Fibroblast of skin of left biceps (primary cell): Measurements from ENCODE around the gene WDR20.
"Not testable (repeated sequence)": the region's sequence is repeated elsewhere in the genome, so short reads cannot be mapped to it uniquely, and the experiment has no call there.

Source experiments
- DNase-seq, 2 experiments: peaks; one replicate each; pipeline ENCODE4 v3.0.0-alpha.2; 2013; ENCODE audit warnings: low read depth in 2 of 2

Gene WDR20

GRCh38 chr14:102238766-102239165, 99.1 kb downstream of the WDR20 start:
- no peak for DNase-seq

- no peak for DNase-seq
These were observed 99.5 kb downstream of the WDR20 start for GRCh38 chr14:102239231-102239630.

GRCh38 chr14:102240481-102240880, 100.8 kb downstream of the WDR20 start:
- not testable (repeated sequence) for DNase-seq

GRCh38 chr14:102241147-102241546, 101.5 kb downstream of the WDR20 start:
- DNase-seq, result no peak

- DNase-seq, result not testable (repeated sequence)
These were observed 104.1 kb downstream of the WDR20 start for GRCh38 chr14:102243795-102244194.

- no peak for DNase-seq
These were observed 106.4 kb downstream of the WDR20 start for GRCh38 chr14:102246071-102246470.

GRCh38 chr14:102248121-102248520, 108.4 kb downstream of the WDR20 start:
- no peak for DNase-seq

- no peak for DNase-seq
These were observed 109.3 kb downstream of the WDR20 start for GRCh38 chr14:102249041-102249440.

- DNase-seq, result no peak
These were observed 110.3 kb downstream of the WDR20 start for GRCh38 chr14:102249981-102250380.

GRCh38 chr14:102250636-102251035, 110.9 kb downstream of the WDR20 start:
- DNase-seq, result no peak

- DNase-seq, result no peak
These were observed 111.5 kb downstream of the WDR20 start for GRCh38 chr14:102251161-102251560.

GRCh38 chr14:102252834-102253801, 113.4 kb downstream of the WDR20 start:
- DNase-seq, result no peak

- no peak for DNase-seq
These were observed 115.9 kb downstream of the WDR20 start for GRCh38 chr14:102255401-102256190.

GRCh38 chr14:102256716-102257115, 117.0 kb downstream of the WDR20 start:
- DNase-seq, result no peak

- no peak for DNase-seq
These were observed 118.4 kb downstream of the WDR20 start for GRCh38 chr14:102258136-102258535.
